Peyer's patch (tissue), 4 donors: ENCODE results near the gene TFAM.

Source experiments
- CTCF ChIP-seq, 6 experiments: fragments of 450-650 bp in 4 of 6; fragments of 200-600 bp in 2 of 6; sonication (generic) in 1 of 6; IDR thresholded peaks; one replicate each; pipeline ENCODE4 v1.5.1; 2017 to 2019; ENCODE audit warnings: antibody characterized with exemption in 6 of 6, mild to moderate bottlenecking in 3 of 6, moderate library complexity in 1 of 6
- POLR2A ChIP-seq, 2 donors: fragments of 450-650 bp; IDR thresholded peaks; one replicate each; pipeline ENCODE4 v1.5.1; 2017; ENCODE audit warnings: antibody characterized with exemption in 2 of 2, mild to moderate bottlenecking in 2 of 2, moderate library complexity in 2 of 2

DNA sequence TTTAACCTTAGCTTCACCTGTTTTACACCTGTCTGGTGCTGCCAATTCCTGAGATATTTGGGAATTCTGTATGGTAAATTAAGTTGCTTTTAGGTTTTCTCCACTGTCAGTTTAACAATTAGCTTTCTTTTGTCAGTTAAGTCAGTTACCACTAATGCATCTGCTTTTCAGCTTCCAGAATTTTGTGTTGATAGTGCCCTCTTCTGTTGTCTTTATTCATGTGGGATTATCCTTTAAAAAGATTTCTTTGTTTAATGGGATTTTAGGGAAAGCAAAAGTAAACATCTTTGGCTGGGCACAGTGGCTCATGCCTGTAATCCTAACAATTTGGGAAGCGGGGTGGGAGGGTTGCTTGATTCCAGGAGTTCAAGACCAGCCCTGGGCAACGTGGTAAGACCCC, 8.1 kb downstream of the TFAM start:
- no peak for TF ChIP-seq CTCF (IDR thresholded peaks at IDR 0.05)
- no peak for TF ChIP-seq POLR2A (IDR thresholded peaks at IDR 0.05)
